D721Med (cell line): ENCODE measurements around the gene CXADR.

Experiments
- DNase-seq: peaks from one replicate; pipeline ENCODE4 v3.0.0; 2011; ENCODE audit warnings: low spot score; ENCODE audit not compliant: insufficient read length
- FAIRE-seq: peaks from 2 replicates; lab custom pipeline; 2011; peaks lifted over from hg19 to GRCh38; lab: Jason Lieb, UNC
- CTCF ChIP-seq: IDR thresholded peaks from 2 replicates; pipeline ENCODE4 v1.5.1; 2012; ENCODE audit warnings: mild to moderate bottlenecking, control low read depth; ENCODE audit not compliant: insufficient read depth; ENCODE audit errors: missing control alignments

Gene CXADR

GRCh38 chr21:17545007-17545406 is 32.2 kb downstream of the CXADR start:
- DNase-seq, result no peak

DNA sequence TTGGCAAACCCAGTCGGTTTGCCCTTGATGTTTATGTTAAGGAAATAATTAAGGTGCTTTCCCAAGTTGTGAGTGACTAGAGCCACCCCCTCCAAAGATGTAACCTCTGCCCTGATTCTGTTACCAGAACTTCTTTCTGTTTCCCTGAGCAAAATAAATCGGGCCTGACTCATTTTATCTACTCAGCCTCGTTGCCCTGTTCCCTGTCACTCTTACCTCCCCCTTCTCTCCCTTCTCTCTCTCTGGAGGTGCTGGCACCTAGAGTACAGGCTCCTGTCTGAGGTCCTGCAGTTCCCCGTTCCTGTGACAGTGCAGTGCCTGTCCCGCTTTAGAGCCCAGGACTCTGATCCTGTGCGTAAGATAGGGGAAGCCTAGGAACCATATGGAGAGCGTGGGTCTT is 35.4 kb downstream of the CXADR start:
- TF ChIP-seq CTCF, result no peak
- DNase-seq (no peak), FAIRE-seq (no peak)

More at GRCh38 chr21:17545007-17545406, 32.2 kb downstream of the CXADR start:
- no peak for TF ChIP-seq CTCF
- FAIRE-seq, result no peak

GRCh38 chr21:17550671-17551308 is 37.9 kb downstream of the CXADR start:
- TF ChIP-seq CTCF, result no peak
- DNase-seq (no peak), FAIRE-seq (no peak)

GRCh38 chr21:17552410-17552809 is 39.6 kb downstream of the CXADR start:
- DNase-seq (no peak), FAIRE-seq (no peak)
- no peak for TF ChIP-seq CTCF

- DNase-seq (no peak), FAIRE-seq (peak; percentile 41)
- TF ChIP-seq CTCF, result no peak
These were observed 41.3 kb downstream of the CXADR start for GRCh38 chr21:17554120-17554519.

DNA sequence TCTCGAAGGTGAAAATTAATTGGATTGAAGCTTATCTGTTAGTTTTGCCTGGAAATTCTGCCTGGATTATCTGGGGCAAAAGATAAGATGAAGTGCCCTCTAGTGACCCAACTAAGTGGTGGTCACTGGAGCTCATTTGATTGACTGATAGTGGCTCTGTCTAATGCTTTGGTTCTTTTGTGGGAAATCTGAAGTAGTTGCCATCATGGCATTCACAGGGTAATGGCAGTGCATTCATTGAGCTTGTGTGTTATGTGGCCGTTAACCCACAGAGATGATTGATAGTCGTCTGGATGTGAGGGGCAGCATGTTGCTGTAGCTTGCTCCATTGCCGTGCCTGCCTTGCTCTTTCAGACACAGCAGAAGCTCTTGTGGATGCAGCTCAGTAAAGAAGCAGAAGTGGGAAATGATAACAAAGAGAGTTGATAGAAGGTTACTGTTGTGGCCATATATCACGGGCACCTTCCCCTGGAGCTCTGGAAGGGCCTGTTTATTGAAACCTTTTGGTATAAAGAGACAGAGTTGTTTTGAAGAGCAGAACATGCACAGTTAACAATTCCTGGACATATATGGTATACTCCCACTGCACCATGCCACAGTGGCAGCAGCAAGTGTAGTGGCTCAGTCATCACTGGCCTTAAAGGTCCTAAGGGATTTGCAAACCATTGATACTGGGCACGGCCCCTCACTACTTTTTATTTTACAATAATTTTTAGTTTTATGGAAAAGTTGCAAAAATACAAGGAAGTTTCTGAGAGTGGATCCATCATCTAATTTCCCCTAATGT is 42.0 kb downstream of the CXADR start:
- peak; percentile 12 for TF ChIP-seq CTCF
- FAIRE-seq (no peak), DNase-seq (no peak)
